HepG2 (cell line): ENCODE results near the gene CCT6A. TPM values are rescaled to one million over a fixed set of nuclear protein-coding genes. Genes with fewer than 3 reads are reported as not detected.
A peak's percentile ranks its signal among the peaks of the same experiment; 100 is the strongest.

ENCODE experiments used
- ARHGAP35 ChIP-seq: sonication (generic); formaldehyde crosslinking; IDR thresholded peaks from 2 replicates; pipeline ENCODE4 v1.9.0; 2022; ENCODE audit warnings: mild to moderate bottlenecking, inconsistent platforms, moderate library complexity, missing genetic modification reagents, borderline replicate concordance
- CEBPG ChIP-seq: IDR thresholded peaks from 2 replicates; pipeline ENCODE4 v1.6.1; 2016
- DNMT1 ChIP-seq: sonication (generic); formaldehyde crosslinking; IDR thresholded peaks from 2 replicates; pipeline ENCODE4 v1.5.1; 2020; ENCODE audit warnings: mild to moderate bottlenecking, missing genetic modification reagents
- KDM3A ChIP-seq: IDR thresholded peaks from 2 replicates; pipeline ENCODE4 v1.6.1; 2018; ENCODE audit warnings: low read depth, missing compliant biosample characterization
- NFATC3 ChIP-seq: sonication (generic); formaldehyde crosslinking; IDR thresholded peaks from 2 replicates; pipeline ENCODE4 v1.5.1; 2020; ENCODE audit warnings: mild to moderate bottlenecking, missing genetic modification reagents
- NFIB ChIP-seq: sonication (generic); formaldehyde crosslinking; IDR thresholded peaks from 2 replicates; pipeline ENCODE4 v1.9.0; 2021; ENCODE audit warnings: missing genetic modification reagents, mild to moderate bottlenecking, borderline replicate concordance
- NR2F1 ChIP-seq, 2 experiments: fragments of 450-650 bp in 1 of 2; formaldehyde crosslinking in 1 of 2; IDR thresholded peaks; 2 replicates each; pipeline versions ENCODE4 v1.5.0 to v1.6.1; 2016 to 2020; ENCODE audit warnings: mild to moderate bottlenecking in 1 of 2, missing compliant biosample characterization in 1 of 2, missing genetic modification reagents in 1 of 2, moderate library complexity in 1 of 2
- PPARG ChIP-seq: conservative IDR thresholded peaks from 2 replicates; pipeline ENCODE4 v1.6.1; 2016; ENCODE audit warnings: missing biosample characterization, missing genetic modification reagents
- REXO4 ChIP-seq: sonication (generic); formaldehyde crosslinking; IDR thresholded peaks from 2 replicates; pipeline ENCODE4 v1.8.0; 2022; ENCODE audit warnings: missing genetic modification reagents, mild to moderate bottlenecking, borderline replicate concordance
- SIX4 ChIP-seq: sonication (generic); formaldehyde crosslinking; IDR thresholded peaks from 2 replicates; pipeline ENCODE4 v1.4.0; 2020; ENCODE audit warnings: missing genetic modification reagents
- ZBTB7B ChIP-seq: sonication (generic); formaldehyde crosslinking; IDR thresholded peaks from 2 replicates; pipeline ENCODE4 v1.4.0; 2020; ENCODE audit warnings: missing genetic modification reagents
- ZFP36L1 ChIP-seq: sonication (generic); formaldehyde crosslinking; IDR thresholded peaks from 2 replicates; pipeline ENCODE4 v1.8.0; 2022; ENCODE audit warnings: mild to moderate bottlenecking, missing genetic modification reagents, moderate library complexity
- ZFX ChIP-seq: sonication (generic); formaldehyde crosslinking; IDR thresholded peaks from 2 replicates; pipeline ENCODE4 v1.4.0; 2020; ENCODE audit warnings: mild to moderate bottlenecking, low read depth, missing genetic modification reagents, moderate library complexity
- ZFY ChIP-seq: sonication (generic); formaldehyde crosslinking; IDR thresholded peaks from 2 replicates; pipeline ENCODE4 v1.4.0; 2020; ENCODE audit warnings: missing genetic modification reagents
- ZNF33B ChIP-seq: sonication (generic); formaldehyde crosslinking; IDR thresholded peaks from 2 replicates; pipeline ENCODE4 v1.5.1; 2020; ENCODE audit warnings: mild to moderate bottlenecking, missing genetic modification reagents
- ZNF451 ChIP-seq: sonication (generic); formaldehyde crosslinking; IDR thresholded peaks from 2 replicates; pipeline ENCODE4 v1.5.0; 2020; ENCODE audit warnings: mild to moderate bottlenecking, missing genetic modification reagents
- ZNF83 ChIP-seq: sonication (generic); formaldehyde crosslinking; IDR thresholded peaks from 2 replicates; pipeline ENCODE4 v1.4.0; 2020; ENCODE audit warnings: missing genetic modification reagents, mild to moderate bottlenecking, borderline replicate concordance
- polyA plus RNA-seq, 8 experiments: library from polyadenylated mRNA; depleted of rRNA in 3 of 8; stranded (reverse) in 7 of 8; unstranded in 1 of 8; fragments of >200 nt; fragmentation: Illumina TruSeq in 4 of 8; extraction: Trizol in 4 of 8; gene quantifications; 2 replicates each; pipeline versions ENCODE4 v1.2.1 to v1.2.3, GENCODE V29; 2011 to 2016; ENCODE audit warnings: low read depth in 4 of 8, missing spikeins in 1 of 8, mixed read lengths in 1 of 8; ENCODE audit not compliant: insufficient read depth in 1 of 8
- total RNA-seq, 5 experiments: library from RNA; depleted of rRNA; stranded (reverse); fragments of >200 nt; fragmentation: Illumina TruSeq; extraction: Trizol; gene quantifications; 2 replicates each; pipeline ENCODE4 v1.2.3, GENCODE V29; 2016; ENCODE audit warnings: low read depth in 1 of 5
- TF ChIP-seq, protein P1 (sequence below): sonication (generic); formaldehyde crosslinking; IDR thresholded peaks from 2 replicates; pipeline ENCODE4 v1.8.1; 2023; ENCODE audit warnings: missing genetic modification reagents, inconsistent platforms, borderline replicate concordance
- TF ChIP-seq, protein P2 (sequence below): sonication (generic); formaldehyde crosslinking; IDR thresholded peaks from 2 replicates; pipeline ENCODE4 v1.5.1; 2020; ENCODE audit warnings: mild to moderate bottlenecking, missing genetic modification reagents, borderline replicate concordance
- TF ChIP-seq, protein P3 (sequence below): sonication (generic); formaldehyde crosslinking; IDR thresholded peaks from 2 replicates; pipeline ENCODE4 v1.4.0; 2020; ENCODE audit warnings: mild to moderate bottlenecking, missing genetic modification reagents
- TF ChIP-seq, protein P4 (sequence below): sonication (generic); formaldehyde crosslinking; IDR thresholded peaks from 2 replicates; pipeline ENCODE4 v1.8.0; 2022; ENCODE audit warnings: mild to moderate bottlenecking, missing genetic modification reagents

The CCT6A gene
- total and polyA plus RNA-seq, 2 of the 13 experiments (the other 11 are each of a cell fraction or from before 2014, with no cell fraction given), result 219 to 292 TPM

DNA sequence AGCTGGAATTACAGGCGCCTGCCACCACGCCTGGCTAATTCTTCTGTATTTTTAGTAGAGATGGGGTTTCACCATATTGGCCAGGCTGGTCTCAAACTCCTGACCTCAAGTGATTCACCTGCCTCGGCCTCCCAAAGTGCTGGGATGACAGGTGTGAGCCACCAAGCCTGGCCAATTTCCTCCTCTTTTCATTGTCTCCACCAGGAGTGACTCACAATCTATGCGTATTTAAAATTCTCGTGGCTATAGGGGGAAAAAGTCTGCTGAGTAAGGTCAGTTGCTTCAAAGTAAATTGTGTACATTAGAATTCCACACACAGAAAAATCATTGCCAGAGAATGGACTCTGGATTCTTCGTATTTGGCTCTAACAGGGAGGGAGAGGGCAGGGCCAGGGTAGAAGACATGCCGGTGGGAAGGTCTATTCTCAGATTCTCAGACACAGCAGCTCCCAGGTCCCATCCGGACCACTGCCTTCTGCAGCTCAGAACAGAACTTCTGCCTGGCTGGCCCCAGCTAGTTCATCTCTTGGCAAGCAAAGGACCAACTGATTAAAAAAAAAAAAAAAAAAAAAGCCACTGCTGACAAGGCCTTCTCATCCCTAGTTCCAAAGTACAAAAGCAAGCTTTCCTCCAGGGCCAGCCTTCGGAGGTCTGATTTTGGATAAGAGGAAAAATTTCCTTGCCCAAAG is 22.5 kb upstream of the CCT6A start (continued):
- TF ChIP-seq, protein P1, sequence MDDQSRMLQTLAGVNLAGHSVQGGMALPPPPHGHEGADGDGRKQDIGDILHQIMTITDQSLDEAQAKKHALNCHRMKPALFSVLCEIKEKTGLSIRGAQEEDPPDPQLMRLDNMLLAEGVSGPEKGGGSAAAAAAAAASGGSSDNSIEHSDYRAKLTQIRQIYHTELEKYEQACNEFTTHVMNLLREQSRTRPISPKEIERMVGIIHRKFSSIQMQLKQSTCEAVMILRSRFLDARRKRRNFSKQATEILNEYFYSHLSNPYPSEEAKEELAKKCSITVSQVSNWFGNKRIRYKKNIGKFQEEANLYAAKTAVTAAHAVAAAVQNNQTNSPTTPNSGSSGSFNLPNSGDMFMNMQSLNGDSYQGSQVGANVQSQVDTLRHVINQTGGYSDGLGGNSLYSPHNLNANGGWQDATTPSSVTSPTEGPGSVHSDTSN (CRISPR knock-in tag), result no peak
- TF ChIP-seq KDM3A (CRISPR knock-in tag) (0 out of 2 replicates have a peak, but pooled peaks have one; percentile 17), DNMT1 (no peak), ZFX (0 out of 2 replicates have a peak, but pooled peaks have one; percentile 25), ZNF83 (CRISPR knock-in tag) (no peak), NFIB (no peak), ZFY (peak; percentile 9; the same call in 1 of the 2 replicates), ZFP36L1 (CRISPR knock-in tag) (peak; percentile 43; the same call in 1 of the 2 replicates), ARHGAP35 (CRISPR knock-in tag) (no peak), ZBTB7B (CRISPR knock-in tag) (no peak), SIX4 (CRISPR knock-in tag) (no peak), PPARG (CRISPR knock-in tag) (peak; percentile 54; the same call in 1 of the 2 replicates), CEBPG (peak; percentile 39), NFATC3 (CRISPR knock-in tag) (no peak), NR2F1 (CRISPR knock-in tag; IDR thresholded peaks at IDR 0.05) (peak in 1 of 2 experiments; percentile 71; a peak in 1 of 4 replicates), ZNF451 (no peak), REXO4 (CRISPR knock-in tag) (no peak), ZNF33B (CRISPR knock-in tag) (no peak)
- TF ChIP-seq, protein P2, sequence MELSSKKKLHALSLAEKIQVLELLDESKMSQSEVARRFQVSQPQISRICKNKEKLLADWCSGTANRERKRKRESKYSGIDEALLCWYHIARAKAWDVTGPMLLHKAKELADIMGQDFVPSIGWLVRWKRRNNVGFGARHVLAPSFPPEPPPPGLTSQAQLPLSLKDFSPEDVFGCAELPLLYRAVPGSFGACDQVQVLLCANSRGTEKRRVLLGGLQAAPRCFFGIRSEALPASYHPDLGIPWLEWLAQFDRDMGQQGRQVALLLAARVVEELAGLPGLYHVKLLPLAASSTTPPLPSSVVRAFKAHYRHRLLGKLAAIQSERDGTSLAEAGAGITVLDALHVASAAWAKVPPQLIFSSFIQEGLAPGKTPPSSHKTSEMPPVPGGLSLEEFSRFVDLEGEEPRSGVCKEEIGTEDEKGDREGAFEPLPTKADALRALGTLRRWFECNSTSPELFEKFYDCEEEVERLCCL (CRISPR knock-in tag), result no peak
- TF ChIP-seq, protein P3, sequence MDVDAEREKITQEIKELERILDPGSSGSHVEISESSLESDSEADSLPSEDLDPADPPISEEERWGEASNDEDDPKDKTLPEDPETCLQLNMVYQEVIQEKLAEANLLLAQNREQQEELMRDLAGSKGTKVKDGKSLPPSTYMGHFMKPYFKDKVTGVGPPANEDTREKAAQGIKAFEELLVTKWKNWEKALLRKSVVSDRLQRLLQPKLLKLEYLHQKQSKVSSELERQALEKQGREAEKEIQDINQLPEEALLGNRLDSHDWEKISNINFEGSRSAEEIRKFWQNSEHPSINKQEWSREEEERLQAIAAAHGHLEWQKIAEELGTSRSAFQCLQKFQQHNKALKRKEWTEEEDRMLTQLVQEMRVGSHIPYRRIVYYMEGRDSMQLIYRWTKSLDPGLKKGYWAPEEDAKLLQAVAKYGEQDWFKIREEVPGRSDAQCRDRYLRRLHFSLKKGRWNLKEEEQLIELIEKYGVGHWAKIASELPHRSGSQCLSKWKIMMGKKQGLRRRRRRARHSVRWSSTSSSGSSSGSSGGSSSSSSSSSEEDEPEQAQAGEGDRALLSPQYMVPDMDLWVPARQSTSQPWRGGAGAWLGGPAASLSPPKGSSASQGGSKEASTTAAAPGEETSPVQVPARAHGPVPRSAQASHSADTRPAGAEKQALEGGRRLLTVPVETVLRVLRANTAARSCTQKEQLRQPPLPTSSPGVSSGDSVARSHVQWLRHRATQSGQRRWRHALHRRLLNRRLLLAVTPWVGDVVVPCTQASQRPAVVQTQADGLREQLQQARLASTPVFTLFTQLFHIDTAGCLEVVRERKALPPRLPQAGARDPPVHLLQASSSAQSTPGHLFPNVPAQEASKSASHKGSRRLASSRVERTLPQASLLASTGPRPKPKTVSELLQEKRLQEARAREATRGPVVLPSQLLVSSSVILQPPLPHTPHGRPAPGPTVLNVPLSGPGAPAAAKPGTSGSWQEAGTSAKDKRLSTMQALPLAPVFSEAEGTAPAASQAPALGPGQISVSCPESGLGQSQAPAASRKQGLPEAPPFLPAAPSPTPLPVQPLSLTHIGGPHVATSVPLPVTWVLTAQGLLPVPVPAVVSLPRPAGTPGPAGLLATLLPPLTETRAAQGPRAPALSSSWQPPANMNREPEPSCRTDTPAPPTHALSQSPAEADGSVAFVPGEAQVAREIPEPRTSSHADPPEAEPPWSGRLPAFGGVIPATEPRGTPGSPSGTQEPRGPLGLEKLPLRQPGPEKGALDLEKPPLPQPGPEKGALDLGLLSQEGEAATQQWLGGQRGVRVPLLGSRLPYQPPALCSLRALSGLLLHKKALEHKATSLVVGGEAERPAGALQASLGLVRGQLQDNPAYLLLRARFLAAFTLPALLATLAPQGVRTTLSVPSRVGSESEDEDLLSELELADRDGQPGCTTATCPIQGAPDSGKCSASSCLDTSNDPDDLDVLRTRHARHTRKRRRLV (CRISPR knock-in tag), result no peak
- TF ChIP-seq, protein P4, sequence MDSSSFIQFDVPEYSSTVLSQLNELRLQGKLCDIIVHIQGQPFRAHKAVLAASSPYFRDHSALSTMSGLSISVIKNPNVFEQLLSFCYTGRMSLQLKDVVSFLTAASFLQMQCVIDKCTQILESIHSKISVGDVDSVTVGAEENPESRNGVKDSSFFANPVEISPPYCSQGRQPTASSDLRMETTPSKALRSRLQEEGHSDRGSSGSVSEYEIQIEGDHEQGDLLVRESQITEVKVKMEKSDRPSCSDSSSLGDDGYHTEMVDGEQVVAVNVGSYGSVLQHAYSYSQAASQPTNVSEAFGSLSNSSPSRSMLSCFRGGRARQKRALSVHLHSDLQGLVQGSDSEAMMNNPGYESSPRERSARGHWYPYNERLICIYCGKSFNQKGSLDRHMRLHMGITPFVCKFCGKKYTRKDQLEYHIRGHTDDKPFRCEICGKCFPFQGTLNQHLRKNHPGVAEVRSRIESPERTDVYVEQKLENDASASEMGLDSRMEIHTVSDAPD (CRISPR knock-in tag), result 0 out of 2 replicates have a peak, but pooled peaks have one; percentile 65
